RWPE2 (cell line): ENCODE results near the gene DNAJB6.

ENCODE experiments used
- ATAC-seq: fragments of 200-7000 bp; cut with Tn5 transposase; 3 replicates; pipeline ENCODE4 v1.9.1; 2021; ENCODE audit warnings: low read depth
- DNase-seq: peaks from one replicate; pipeline ENCODE4 v3.0.0-alpha.2; 2020; ENCODE audit warnings: low spot score
- H3K27ac ChIP-seq: fragments of 450-650 bp; 2 replicates; pipeline ENCODE4 v1.5.1; 2017; ENCODE audit warnings: mild to moderate bottlenecking; ENCODE audit not compliant: poor library complexity, severe bottlenecking
- H3K27me3 ChIP-seq: fragments of 250-450 bp; sonication (Bioruptor Pico); 2 replicates; pipeline ENCODE4 v1.5.1; 2021; ENCODE audit warnings: mild to moderate bottlenecking, moderate library complexity; ENCODE audit not compliant: insufficient read depth, poor library complexity, severe bottlenecking
- H3K36me3 ChIP-seq: fragments of 250-450 bp; sonication (Bioruptor Pico); 2 replicates; pipeline ENCODE4 v1.5.1; 2020; ENCODE audit warnings: low read depth, mild to moderate bottlenecking, moderate library complexity
- H3K4me1 ChIP-seq: fragments of 250-450 bp; sonication (Bioruptor Pico); 2 replicates; pipeline ENCODE4 v1.5.1; 2021; ENCODE audit warnings: mild to moderate bottlenecking, moderate library complexity; ENCODE audit not compliant: insufficient read depth, poor library complexity, severe bottlenecking
- H3K4me3 ChIP-seq: fragments of 250-450 bp; sonication (Bioruptor Pico); 2 replicates; pipeline ENCODE4 v1.5.1; 2021; ENCODE audit warnings: mild to moderate bottlenecking, moderate library complexity; ENCODE audit not compliant: severe bottlenecking
- H3K9me3 ChIP-seq: fragments of 250-450 bp; sonication (Bioruptor Pico); 2 replicates; pipeline ENCODE4 v1.5.1; 2021; ENCODE audit warnings: mild to moderate bottlenecking, moderate library complexity; ENCODE audit not compliant: severe bottlenecking
- CTCF ChIP-seq: fragments of 450-650 bp; IDR thresholded peaks from one replicate; pipeline ENCODE4 v1.5.1; 2017; ENCODE audit warnings: mild to moderate bottlenecking, moderate library complexity; ENCODE audit not compliant: poor library complexity, severe bottlenecking

The DNAJB6 gene

GRCh38 chr7:157336383-157337315 is at the start of gene DNAJB6:
TSS of gene DNAJB6 (plus strand) at chr7:157337004. CDS start at chr7:157358573, 21,569 bp downstream.
- Histone ChIP-seq H3K4me1 (peaks cover 12% of the 10 kb centered on the region), H3K36me3 (peaks cover 29% of the 10 kb centered on the region), H3K4me3 (peak within 1 kb of the TSS; percentile 60), H3K9me3 (no peaks in the 10 kb centered on the region), H3K27me3 (no peaks in the 10 kb centered on the region), H3K27ac (peak within 1 kb of the TSS; percentile 85)
- TF ChIP-seq CTCF: no peak
- ATAC-seq (peak; percentile 62), DNase-seq (peak; percentile 90)

GRCh38 chr7:157291404-157292080 is 45.3 kb upstream of the DNAJB6 start:
- Histone ChIP-seq H3K36me3 (no peaks in the 10 kb centered on the region), H3K9me3 (no peaks in the 10 kb centered on the region), H3K4me3 (no peak overlapping the region), H3K27ac (peak overlapping the region; percentile 89), H3K27me3 (no peaks in the 10 kb centered on the region), H3K4me1 (peaks cover 28% of the 10 kb centered on the region)
- no peak for TF ChIP-seq CTCF
- DNase-seq (no peak), ATAC-seq (no peak)

GRCh38 chr7:157292258-157292657 is 44.5 kb upstream of the DNAJB6 start:
- Histone ChIP-seq H3K27me3 (no peaks in the 10 kb centered on the region), H3K4me3 (no peak overlapping the region), H3K4me1 (peaks cover 28% of the 10 kb centered on the region), H3K9me3 (no peaks in the 10 kb centered on the region), H3K36me3 (no peaks in the 10 kb centered on the region), H3K27ac (peak overlapping the region; percentile 89)
- ATAC-seq: no peak
- TF ChIP-seq CTCF: no peak
- DNase-seq: no peak

GRCh38 chr7:157292770-157293412 is 43.9 kb upstream of the DNAJB6 start:
- Histone ChIP-seq H3K9me3 (no peaks in the 10 kb centered on the region), H3K4me1 (peaks cover 28% of the 10 kb centered on the region), H3K36me3 (no peaks in the 10 kb centered on the region), H3K27ac (peak overlapping the region; percentile 89), H3K4me3 (peak overlapping the region; percentile 4), H3K27me3 (no peaks in the 10 kb centered on the region)
- ATAC-seq (peak; percentile 78), DNase-seq (peak; percentile 90)
- TF ChIP-seq CTCF: no peak
